Stimulated activated CD4-positive, alpha-beta T cell treated with anti-CD3 and anti-CD28 coated beads, Interleukin-15, amount 100 ng/mL, for 1 hour (primary cell): Measurements from ENCODE around the gene AGPS.
"Not testable (repeated sequence)": the region's sequence is repeated elsewhere in the genome, so short reads cannot be mapped to it uniquely, and the experiment has no call there.

Source experiments
- DNase-seq, 2 donors: peaks; one replicate each; pipeline ENCODE4 v3.0.0-alpha.2; 2020; ENCODE audit warnings: low read depth in 1 of 2, low spot score in 1 of 2

Gene AGPS

DNA sequence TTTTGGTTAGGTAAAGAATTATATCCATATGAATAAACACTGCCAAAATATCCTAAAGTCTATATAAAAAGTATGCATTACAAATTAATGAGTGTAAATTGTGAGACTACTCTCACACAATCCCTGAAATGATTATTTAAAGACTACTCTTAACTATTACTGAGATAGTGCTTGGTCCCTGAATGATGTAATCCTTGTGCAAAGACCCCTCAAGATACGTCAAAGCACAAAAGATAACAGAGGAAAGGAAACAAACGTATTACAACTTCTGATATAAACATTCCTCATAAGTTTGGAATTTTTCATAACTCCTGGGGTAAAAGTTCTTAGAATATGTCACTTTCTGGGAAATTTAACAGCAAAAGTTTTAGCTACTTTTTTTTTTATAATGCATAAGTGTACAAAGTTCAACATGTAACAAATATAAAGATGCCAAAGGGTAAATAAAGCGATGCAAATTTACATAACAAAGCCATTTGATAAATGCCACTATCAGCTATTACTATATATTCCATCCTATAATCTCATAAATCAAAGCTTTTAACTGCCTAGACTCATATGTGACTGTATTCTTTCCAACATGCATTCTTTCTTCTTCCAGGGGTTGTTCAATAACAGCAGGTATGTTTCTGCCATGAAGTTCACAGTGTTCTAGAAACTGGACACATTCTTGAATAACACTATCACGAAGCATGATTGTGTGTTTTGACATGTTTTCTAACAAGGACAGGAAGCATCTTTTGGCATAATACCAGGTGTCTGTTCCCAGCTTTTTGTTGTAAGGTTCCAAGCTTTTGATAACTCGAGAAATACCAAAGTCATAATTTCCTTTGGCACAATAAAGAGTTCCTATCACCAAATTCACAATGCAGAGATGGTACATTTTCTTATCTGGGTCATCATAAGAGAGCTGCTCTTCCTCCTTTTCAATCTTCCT is 158.0 kb downstream of the AGPS start:
- DNase-seq, result no peak

DNA sequence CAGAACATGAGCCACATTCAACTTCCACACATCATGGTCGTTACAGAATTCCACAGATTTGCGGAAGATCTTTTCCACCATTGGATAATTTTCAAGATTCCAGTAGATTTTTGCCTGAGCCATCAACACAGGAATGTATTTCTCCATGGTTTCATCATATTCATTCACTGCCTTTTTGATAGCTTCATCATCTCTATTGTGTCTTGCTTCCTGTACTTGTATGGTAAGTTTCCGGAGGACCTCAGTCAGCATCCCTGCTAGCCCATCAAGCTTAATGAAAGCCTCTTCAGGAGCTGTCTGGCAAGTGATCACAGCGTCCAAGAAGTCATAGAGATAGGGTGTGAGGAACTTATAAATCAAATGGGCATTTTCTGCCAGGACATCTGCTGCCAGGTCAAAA is 158.8 kb downstream of the AGPS start:
- DNase-seq, result not testable (repeated sequence)

DNA sequence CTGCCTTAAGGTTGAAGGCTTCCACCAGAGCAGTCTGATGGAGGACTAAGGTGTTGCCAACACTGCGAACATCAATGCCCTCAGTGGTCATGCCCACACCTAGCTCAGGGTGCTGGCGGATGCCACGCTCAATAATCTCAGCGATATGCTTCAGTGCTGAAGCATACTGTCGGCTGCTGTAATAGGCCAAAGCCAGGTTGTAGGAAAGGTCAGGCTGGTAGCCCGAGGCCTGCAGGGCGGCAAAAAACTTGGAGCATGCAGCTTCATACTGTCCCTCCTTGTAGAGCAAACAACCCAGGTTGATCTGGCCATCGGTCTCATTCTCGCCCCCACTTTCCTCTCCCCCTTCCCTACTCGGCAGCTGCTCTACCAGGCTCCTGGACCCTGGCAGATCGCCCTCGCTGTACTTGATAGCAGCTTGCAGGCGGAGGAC is 159.4 kb downstream of the AGPS start:
- DNase-seq, result no peak

DNA sequence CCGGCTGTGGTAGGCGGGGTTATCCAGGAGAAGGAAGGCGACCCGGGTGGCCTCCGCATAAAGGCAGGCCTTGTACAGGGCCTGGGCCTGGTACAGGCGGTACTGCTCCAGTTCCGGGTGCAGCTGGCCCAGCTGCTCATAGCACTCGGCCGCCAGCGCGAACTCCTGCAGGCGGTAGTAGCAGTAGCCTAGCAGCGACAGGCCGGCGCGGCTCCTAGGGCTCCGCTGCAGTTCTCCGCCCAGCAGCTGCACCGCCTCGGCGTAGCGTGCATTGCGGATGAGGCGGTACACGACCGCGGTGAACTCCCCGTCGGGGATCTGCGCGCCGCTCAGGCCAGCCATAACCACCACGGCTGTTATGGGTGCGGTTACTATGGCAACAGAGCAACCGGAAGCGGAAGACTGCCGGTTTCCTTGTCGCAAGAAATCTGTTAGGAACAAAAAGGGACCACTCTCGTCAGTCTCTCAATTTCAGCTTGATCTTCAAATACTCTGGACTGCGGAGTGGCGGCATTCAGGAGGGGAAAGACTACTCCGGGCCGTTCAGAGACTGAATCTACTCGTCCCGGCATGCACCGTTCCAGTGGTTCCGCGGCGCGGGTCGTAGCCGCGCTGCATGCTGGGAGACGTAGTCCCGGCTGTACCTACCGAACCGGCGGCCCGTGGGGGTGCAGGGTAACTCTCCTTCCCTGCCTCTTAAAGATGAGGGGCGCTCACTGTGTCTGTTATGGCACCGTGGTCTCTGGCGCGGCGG is 160.0 kb downstream of the AGPS start:
- peak; percentile 72 to 77 for DNase-seq

DNA sequence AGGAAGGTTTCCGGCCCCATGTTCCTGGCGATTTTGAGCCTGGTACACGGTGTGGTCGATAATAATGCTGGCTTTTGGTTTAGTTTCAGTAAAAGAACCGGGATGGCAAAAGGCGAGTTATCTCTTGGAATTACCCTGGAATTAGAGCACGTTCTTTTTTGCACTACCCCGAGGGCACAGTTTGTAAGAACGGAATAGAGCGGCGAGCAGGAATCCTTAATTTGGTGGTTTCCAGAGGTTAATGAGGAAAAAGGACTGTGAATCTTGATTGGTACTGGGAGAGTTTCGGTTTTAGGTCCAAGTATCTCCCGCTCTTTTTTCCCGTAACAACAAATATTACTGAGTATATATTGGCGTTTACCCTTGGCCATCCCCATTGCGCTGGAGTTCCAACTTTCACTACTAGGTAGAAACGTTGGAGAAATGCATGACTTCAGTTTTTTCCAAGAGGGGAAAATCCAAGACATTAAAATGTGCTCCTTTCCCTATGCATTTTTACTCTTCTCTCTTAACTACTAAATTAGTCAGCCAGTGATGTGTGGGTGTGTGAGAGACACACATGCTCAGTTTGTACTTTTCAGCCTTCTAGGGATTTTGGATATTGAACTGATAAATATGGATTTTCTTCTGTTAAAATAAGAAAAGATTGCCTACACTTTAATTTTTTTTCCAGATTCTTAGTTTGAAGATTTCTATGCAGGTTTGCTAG is 160.8 kb downstream of the AGPS start:
- no peak for DNase-seq

DNA sequence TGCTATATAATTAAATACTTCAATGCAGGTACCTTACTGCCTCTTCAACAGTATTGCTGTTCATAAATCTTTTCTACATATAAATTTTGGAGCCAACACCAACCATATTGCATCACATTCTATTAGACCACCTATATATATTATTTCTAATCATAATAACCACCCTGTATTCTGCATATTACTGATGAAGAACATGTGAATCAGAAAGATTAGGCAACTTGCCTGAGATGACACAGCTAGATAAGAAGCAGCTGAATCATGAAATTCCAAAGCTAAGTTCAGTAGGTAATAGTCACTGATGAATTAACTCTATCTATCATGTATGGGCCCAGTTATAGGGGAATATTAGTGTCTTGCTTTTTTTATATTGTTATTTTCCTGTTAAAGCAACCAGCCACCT is 161.8 kb downstream of the AGPS start:
- no peak for DNase-seq

DNA sequence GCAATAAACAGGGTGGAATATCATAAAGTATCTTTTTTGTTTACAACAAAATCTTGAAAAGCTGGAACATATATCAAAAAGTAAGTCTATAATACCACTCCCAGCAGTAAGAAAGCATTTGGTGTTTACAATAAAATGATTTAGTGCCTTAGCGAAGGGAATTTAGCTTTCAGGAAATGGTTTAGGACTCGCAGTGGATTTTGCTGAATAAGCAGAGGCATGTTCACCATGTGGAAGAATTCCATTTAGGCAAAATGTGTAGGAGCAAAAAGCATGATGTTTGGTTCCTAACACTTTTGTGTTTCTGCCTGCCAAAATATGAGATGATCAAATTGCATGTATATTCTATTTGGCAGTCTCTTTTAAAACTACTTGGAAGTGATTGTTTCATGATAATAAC is 163.6 kb downstream of the AGPS start:
- no peak for DNase-seq

DNA sequence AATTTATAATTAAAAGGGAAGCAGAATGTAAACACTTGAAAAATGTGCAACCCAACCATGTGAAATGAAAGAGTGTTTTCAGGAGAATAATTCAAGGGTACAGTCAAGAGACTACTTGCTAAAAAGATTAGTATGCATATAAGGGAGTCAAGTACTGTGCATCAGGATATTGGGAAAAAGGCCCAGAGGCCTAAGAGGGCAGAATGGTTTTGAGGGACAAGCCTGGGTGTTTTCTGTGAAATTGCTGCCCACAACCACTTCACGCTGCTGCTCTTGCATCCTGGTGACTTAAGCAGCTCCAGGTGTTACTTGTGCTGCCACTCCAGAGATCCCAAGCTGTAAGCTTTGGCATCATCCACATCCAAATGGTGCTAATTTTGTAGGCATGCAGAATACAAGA is 165.2 kb downstream of the AGPS start:
- DNase-seq, result no peak

DNA sequence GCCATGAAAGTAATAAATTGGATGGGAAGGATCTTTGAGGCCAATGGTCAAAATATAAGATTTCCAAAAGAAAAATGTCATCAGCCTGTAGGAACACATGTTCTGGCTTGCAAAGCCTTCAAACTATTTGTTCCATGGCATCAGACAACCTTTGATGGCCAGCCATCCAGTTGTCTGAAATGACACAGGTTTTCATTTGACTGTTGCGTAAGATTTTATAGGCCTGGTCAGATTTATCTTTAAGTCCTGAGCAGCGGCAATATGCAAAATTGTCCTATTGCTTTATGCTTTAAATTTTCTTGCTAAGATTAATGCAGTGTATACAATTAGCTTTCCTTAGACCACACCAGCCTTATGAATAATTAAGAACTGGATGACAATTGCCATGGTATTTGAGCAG is 167.1 kb downstream of the AGPS start:
- no peak for DNase-seq

DNA sequence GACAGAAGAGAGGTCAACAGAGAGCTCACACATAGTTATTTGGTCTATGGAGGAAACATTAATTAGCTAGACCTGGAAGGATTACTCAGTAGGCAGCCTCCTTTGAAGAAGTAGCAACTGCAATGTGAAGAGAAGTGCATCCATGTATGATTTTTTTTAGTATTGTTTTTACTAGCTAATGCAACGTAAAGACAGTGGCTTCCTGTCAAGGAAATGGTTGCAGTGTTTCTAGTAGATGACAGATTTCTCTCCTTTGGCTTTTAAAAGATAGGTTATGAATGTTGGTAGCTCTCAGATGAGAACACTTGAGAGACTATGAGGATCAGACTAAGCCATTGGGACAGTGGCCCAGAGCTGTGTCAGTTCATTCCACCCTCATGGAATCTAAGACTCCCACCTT is 175.8 kb downstream of the AGPS start:
- DNase-seq, result no peak

DNA sequence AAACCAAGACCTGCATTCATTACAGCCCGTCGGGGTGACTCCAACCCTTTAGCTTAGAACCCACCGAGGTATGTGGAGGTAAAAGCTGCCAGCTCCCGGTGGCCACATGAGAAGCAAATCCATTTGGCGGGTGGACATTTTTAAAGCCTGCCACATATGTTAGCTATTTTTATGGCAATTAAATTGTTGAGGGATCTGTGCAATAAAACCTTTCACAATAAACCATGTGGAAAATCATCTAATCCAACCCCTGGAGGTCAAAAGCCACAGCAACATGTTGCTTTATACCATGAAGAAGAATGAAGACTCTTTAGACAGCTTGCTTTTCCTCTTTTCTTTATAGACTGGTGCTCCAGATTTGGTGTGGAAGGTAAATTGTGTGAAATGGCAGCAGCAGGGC is 176.3 kb downstream of the AGPS start:
- DNase-seq, result no peak

DNA sequence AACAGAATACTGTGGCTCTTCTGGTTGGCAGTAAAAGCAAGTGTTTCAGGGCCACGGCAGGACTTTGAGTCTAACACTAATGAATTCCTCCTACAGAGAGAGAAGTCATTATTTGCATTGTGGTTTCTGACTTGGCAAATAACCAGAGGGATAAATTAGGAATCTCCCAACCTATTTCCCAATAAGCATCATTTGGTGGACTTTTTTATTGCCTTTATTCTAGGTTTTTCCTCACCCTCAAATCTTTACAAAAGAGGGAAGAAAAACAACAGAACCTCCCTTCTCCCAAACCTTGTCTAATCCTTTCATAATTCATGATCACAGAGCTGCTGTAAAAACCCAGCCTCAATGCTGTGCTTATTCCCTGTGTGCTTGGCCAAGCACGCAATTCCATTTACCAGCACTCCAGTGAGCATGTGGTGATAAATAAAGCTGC is 179.7 kb downstream of the AGPS start:
- no peak for DNase-seq

DNA sequence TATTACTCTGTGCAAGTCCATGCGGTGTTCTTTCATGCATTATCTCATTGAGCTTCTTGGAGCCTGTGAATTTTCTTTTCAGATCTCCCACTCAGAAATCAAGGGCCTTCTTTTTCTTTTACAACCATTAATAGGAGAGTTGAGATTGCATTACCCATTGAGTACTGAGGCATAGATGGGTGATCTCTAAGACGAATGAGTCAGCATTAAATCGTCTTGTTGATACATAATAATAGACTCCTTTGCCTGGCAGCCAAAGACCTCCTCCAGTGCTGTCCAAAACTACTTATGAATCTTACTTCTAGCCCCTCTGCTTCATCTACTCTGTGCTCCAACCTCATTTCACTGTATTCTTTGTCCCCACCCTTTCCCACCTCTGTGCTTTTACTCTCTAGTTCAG is 180.5 kb downstream of the AGPS start:
- no peak for DNase-seq

DNA sequence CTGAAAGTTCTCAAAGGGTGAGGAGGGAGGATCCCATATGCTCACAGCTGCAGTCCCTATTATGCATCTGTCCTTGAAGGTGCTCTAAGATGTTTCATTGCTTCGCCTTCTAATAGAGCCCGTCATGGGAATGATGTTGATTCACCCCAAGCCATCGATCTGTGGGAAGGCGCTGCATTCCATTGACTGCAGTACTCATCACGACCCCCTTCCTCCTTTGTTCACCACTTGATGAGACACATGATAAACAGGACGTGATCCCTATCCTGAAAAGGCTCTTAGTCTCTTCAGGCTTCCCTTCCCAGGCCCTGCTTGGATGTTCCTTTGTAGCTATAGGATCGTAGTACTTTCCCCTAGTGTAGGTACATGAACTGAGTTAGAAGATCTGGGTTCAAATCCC is 181.8 kb downstream of the AGPS start:
- DNase-seq, result no peak

DNA sequence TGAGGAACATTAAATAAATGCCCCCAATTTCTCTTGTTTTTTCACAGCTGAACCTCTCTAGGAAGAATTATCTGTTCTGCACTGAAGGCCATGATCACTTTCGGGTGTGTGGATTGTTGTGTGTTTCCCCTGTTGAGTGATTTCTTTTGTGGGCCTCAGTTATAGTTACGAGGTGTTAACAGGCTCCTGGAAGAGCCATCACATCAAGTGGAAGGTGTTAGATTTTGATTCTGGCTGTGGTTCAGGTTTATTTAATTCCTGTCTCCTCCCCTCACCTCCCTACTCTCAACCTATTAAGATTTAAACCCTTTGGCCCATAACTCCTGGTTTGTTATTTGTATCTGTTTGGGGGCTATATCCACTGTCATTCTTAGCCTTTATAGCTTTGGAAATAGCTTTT is 182.8 kb downstream of the AGPS start:
- no peak for DNase-seq

DNA sequence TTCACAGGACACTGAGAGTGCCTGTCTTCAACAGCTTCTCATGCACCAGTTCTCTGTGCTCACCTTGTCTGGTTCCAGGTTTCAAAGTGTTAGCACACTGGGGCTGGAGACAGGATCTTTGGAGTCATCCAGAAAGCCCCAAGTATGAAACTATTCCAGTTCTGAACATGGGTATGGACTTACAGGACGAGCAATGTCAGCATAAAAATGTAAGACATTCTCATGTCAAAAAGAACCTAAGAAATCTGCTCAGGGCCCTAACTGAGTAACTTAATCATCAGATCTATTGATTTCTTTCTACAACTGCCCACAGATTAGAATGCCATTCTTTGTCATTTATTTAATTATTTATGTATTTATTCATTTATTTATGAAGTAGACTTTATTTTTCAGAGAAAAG is 184.5 kb downstream of the AGPS start:
- DNase-seq, result no peak

DNA sequence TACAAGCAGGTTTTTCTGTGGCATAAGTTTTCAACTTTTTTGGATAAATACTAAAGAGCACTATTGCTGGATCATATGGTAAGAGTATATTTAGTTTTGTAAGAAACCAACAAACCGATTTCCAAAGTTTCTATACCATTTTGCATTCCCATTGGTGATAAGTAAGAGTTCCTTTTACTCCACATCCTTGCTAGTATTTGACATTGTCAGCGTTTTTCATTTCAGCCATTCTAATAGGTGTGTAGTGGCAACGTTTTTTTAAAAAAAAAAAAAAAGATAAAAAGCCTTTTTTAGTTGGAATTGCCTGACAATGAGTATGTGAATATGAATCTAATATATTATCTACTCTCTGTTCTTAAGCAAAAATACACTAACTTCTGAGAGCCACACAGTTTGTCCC is 185.9 kb downstream of the AGPS start:
- no peak for DNase-seq

DNA sequence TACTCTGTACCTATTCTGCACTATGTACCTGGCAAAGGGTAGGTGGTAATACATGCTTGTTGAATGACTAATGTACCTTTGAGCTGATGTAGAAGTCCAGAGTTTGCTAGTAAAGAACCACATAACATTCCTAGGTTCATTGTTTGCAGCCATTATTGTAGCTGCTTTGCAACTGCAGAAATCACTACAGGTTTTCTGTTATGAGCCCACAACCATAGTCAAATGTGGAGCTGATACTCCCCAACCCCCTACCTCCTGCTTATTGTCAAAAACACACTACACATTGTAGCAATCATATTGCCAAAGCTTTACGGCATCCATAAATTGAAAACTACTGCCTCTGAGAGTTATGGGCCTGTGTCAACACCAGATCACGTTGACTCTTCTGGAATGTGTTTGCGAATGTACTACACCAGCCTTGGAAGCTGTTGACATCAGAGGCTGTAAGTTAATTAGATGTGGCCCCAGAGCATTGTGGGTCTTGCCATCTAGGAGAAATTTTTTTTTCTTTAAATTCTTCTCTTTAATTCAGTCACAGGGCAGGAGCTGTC is 187.0 kb downstream of the AGPS start:
- no peak for DNase-seq

DNA sequence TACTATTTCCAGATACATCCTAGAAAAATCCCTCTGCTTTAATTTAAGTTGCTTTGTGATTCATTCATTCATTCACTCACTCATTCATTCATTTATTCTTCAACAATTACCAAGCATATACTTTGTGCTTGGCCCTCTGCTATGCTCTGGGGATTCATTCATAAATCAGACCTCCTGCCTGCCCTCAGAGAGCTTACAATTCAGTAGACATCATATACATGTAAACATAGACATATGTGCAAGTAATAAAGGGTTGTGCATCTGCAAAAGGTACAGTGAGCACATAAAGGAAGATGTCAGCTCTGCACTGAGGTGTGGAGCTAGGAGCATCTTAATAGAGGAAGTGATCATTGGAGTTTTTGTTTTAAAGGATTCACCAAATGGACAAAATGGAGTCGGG is 189.4 kb downstream of the AGPS start:
- no peak for DNase-seq

DNA sequence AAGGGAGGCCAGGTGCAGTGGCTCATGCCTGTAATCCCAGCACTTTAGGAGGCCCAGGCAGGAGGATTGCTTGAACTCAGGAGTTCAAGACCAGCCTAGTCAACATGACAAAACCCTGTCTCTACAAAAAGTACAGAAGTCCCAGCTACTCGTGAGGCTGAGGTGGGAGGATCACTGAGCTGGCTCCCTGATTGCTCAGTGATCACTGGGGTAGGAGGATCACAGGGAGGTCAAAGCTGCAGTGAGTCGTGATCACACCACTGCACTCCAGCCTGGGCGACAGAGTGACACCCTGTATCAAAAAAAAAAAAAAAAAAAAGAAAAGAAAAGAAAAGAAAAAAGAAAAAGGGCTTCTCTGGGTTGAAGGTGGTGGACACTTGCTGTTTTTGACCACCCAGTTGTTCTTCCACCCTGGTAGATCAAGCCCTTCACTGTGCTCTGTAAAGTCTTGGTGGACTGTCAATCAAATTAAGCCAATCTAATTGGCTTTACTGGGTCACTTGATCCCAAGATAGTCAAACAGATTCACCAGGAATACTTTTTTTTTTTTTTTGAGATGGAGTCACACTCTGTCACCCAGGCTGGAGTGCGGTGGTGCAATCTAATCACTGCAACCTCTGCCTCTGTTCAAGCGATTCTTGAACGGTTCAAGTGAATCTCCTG is 191.6 kb downstream of the AGPS start:
- no peak for DNase-seq
